ENCODE measurements around the gene FNIP1. TPM values are rescaled to one million over a fixed set of nuclear protein-coding genes. Genes with fewer than 3 reads are reported as not detected.
"Not testable (repeated sequence)": the region's sequence is repeated elsewhere in the genome, so short reads cannot be mapped to it uniquely, and the experiment has no call there.

FNIP1 gene
- total RNA-seq, result 10 to 100 TPM; 12.4 to 13.8 (median 13.6) TPM

- no peaks in the 10 kb centered on the region for H3K9me3 Mint-ChIP-seq
- H3K4me1 Mint-ChIP-seq (ENCODE audit: low read depth), result peaks cover 28% of the 10 kb centered on the region
- no peaks in the 10 kb centered on the region for H3K27me3 Mint-ChIP-seq (ENCODE audit: low read depth)
- peak within 1 kb of the TSS; percentile 92 for H3K4me3 Mint-ChIP-seq
- DNase-seq (peak; percentile 98), ATAC-seq (peak; percentile 96 to 97)
- peaks cover 4% of the 10 kb centered on the region for H3K36me3 Mint-ChIP-seq (ENCODE audit: insufficient read depth)
These were observed at the start of gene FNIP1 for GRCh38 chr5:131796793-131797693. Gene FNIP1 (minus strand): TSS chr5:131797017. CDS start chr5:131796921, 96 bp downstream.

GRCh38 chr5:131846536-131846935 lies 49.7 kb upstream of the FNIP1 start:
- Mint-ChIP-seq H3K4me3 (no peak overlapping the region), H3K36me3 (ENCODE audit: insufficient read depth) (no peaks in the 10 kb centered on the region), H3K9me3 (peaks cover 53% of the 10 kb centered on the region), H3K4me1 (ENCODE audit: low read depth) (no peaks in the 10 kb centered on the region), H3K27me3 (ENCODE audit: low read depth) (no peaks in the 10 kb centered on the region)
- DNase-seq (no peak), ATAC-seq (no peak)

- H3K4me1 Mint-ChIP-seq (ENCODE audit: low read depth), result no peaks in the 10 kb centered on the region
- ATAC-seq (no peak), DNase-seq (no peak)
- no peaks in the 10 kb centered on the region for H3K36me3 Mint-ChIP-seq (ENCODE audit: insufficient read depth)
- no peaks in the 10 kb centered on the region for H3K27me3 Mint-ChIP-seq (ENCODE audit: low read depth)
- H3K4me3 Mint-ChIP-seq, result no peak overlapping the region
- H3K9me3 Mint-ChIP-seq, result peaks cover 56% of the 10 kb centered on the region
These were observed 49.0 kb upstream of the FNIP1 start for GRCh38 chr5:131845828-131846227.

GRCh38 chr5:131842971-131843370 lies 46.2 kb upstream of the FNIP1 start:
- not testable (repeated sequence) for H3K4me1 Mint-ChIP-seq (ENCODE audit: low read depth); H3K27me3 Mint-ChIP-seq (ENCODE audit: low read depth); H3K4me3 Mint-ChIP-seq; DNase-seq; ATAC-seq; H3K36me3 Mint-ChIP-seq (ENCODE audit: insufficient read depth)
- H3K9me3 Mint-ChIP-seq, result peaks cover 54% of the 10 kb centered on the region

GRCh38 chr5:131832702-131833101 lies 35.9 kb upstream of the FNIP1 start:
- H3K9me3 Mint-ChIP-seq; ATAC-seq; H3K4me3 Mint-ChIP-seq; H3K27me3 Mint-ChIP-seq (ENCODE audit: low read depth); H3K4me1 Mint-ChIP-seq (ENCODE audit: low read depth); H3K36me3 Mint-ChIP-seq (ENCODE audit: insufficient read depth); DNase-seq: not testable (repeated sequence)

GRCh38 chr5:131825404-131826013 lies 28.7 kb upstream of the FNIP1 start:
- peaks cover 4% of the 10 kb centered on the region for H3K36me3 Mint-ChIP-seq (ENCODE audit: insufficient read depth)
- no peak for DNase-seq
- no peaks in the 10 kb centered on the region for H3K4me1 Mint-ChIP-seq (ENCODE audit: low read depth)
- no peaks in the 10 kb centered on the region for H3K27me3 Mint-ChIP-seq (ENCODE audit: low read depth)
- no peak overlapping the region for H3K4me3 Mint-ChIP-seq
- no peak for ATAC-seq
- H3K9me3 Mint-ChIP-seq, result peaks cover 3% of the 10 kb centered on the region

GRCh38 chr5:131824631-131825030 lies 27.8 kb upstream of the FNIP1 start:
- H3K4me1 Mint-ChIP-seq (ENCODE audit: low read depth), result no peaks in the 10 kb centered on the region
- H3K36me3 Mint-ChIP-seq (ENCODE audit: insufficient read depth), result peaks cover 4% of the 10 kb centered on the region
- peaks cover 3% of the 10 kb centered on the region for H3K9me3 Mint-ChIP-seq
- H3K4me3 Mint-ChIP-seq, result no peak overlapping the region
- ATAC-seq (no peak), DNase-seq (no peak)
- no peaks in the 10 kb centered on the region for H3K27me3 Mint-ChIP-seq (ENCODE audit: low read depth)

- ATAC-seq (no peak), DNase-seq (no peak)
- H3K4me3 Mint-ChIP-seq, result no peak overlapping the region
- no peaks in the 10 kb centered on the region for H3K27me3 Mint-ChIP-seq (ENCODE audit: low read depth)
- H3K36me3 Mint-ChIP-seq (ENCODE audit: insufficient read depth), result peaks cover 4% of the 10 kb centered on the region
- H3K9me3 Mint-ChIP-seq, result no peaks in the 10 kb centered on the region
- peaks cover 4% of the 10 kb centered on the region for H3K4me1 Mint-ChIP-seq (ENCODE audit: low read depth)
These were observed 24.4 kb upstream of the FNIP1 start for GRCh38 chr5:131821221-131821620.

- H3K9me3 Mint-ChIP-seq, result no peaks in the 10 kb centered on the region
- peaks cover 4% of the 10 kb centered on the region for H3K4me1 Mint-ChIP-seq (ENCODE audit: low read depth)
- ATAC-seq (no peak), DNase-seq (no peak)
- no peaks in the 10 kb centered on the region for H3K27me3 Mint-ChIP-seq (ENCODE audit: low read depth)
- H3K36me3 Mint-ChIP-seq (ENCODE audit: insufficient read depth), result no peaks in the 10 kb centered on the region
- H3K4me3 Mint-ChIP-seq, result no peak overlapping the region
These were observed 21.3 kb upstream of the FNIP1 start for GRCh38 chr5:131818001-131818724.

- H3K9me3 Mint-ChIP-seq, result no peaks in the 10 kb centered on the region
- no peak overlapping the region for H3K4me3 Mint-ChIP-seq
- no peaks in the 10 kb centered on the region for H3K27me3 Mint-ChIP-seq (ENCODE audit: low read depth)
- peaks cover 4% of the 10 kb centered on the region for H3K4me1 Mint-ChIP-seq (ENCODE audit: low read depth)
- H3K36me3 Mint-ChIP-seq (ENCODE audit: insufficient read depth), result no peaks in the 10 kb centered on the region
- ATAC-seq, result no peak
- DNase-seq, result no peak
These were observed 18.2 kb upstream of the FNIP1 start for GRCh38 chr5:131814990-131815389.

GRCh38 chr5:131812371-131813160 lies 15.7 kb upstream of the FNIP1 start:
- H3K36me3 Mint-ChIP-seq (ENCODE audit: insufficient read depth), result no peaks in the 10 kb centered on the region

GRCh38 chr5:131810510-131811249 lies 13.9 kb upstream of the FNIP1 start:
- no peaks in the 10 kb centered on the region for H3K9me3 Mint-ChIP-seq
- H3K4me3 Mint-ChIP-seq, result no peak overlapping the region
- ATAC-seq (no peak), DNase-seq (no peak)
- no peaks in the 10 kb centered on the region for H3K27me3 Mint-ChIP-seq (ENCODE audit: low read depth)
- no peaks in the 10 kb centered on the region for H3K4me1 Mint-ChIP-seq (ENCODE audit: low read depth)
- H3K36me3 Mint-ChIP-seq (ENCODE audit: insufficient read depth), result no peaks in the 10 kb centered on the region

More at GRCh38 chr5:131812371-131813160, 15.7 kb upstream of the FNIP1 start:
- Mint-ChIP-seq H3K4me3 (no peak overlapping the region), H3K27me3 (ENCODE audit: low read depth) (no peaks in the 10 kb centered on the region), H3K9me3 (no peaks in the 10 kb centered on the region), H3K4me1 (ENCODE audit: low read depth) (no peaks in the 10 kb centered on the region)
- ATAC-seq, result no peak
- DNase-seq, result no peak

Measured in activated T-cell treated with anti-CD3 and anti-CD28 coated beads, Interleukin-2, amount 50 U/mL, for 4 hours (primary cell).